Memory B cell (primary cell): Measurements from ENCODE around the gene CCDC74A.
"Not testable (repeated sequence)": the region's sequence is repeated elsewhere in the genome, so short reads cannot be mapped to it uniquely, and the experiment has no call there.

Experiments
- ATAC-seq: fragments of 150-1000 bp; cut with Tn5 transposase; 2 replicates; pipeline ENCODE4 v1.10.0; 2021; ENCODE audit warnings: low read depth, mild to moderate bottlenecking, moderate library complexity
- DNase-seq, 2 donors: peaks; one replicate each; pipeline ENCODE4 v3.0.0; 2022; ENCODE audit warnings: low spot score in 2 of 2
- H3K27ac Mint-ChIP-seq: one replicate; pipeline ENCODE4 v1.8.0; 2022; ENCODE audit warnings: mild to moderate bottlenecking, moderate library complexity, mixed read lengths
- H3K27me3 Mint-ChIP-seq: one replicate; pipeline ENCODE4 v1.8.0; 2022; ENCODE audit warnings: mixed read lengths
- H3K36me3 Mint-ChIP-seq: one replicate; pipeline ENCODE4 v1.8.0; 2022; ENCODE audit warnings: mild to moderate bottlenecking, mixed read lengths
- H3K4me1 Mint-ChIP-seq: one replicate; pipeline ENCODE4 v1.8.0; 2022; ENCODE audit warnings: mixed read lengths
- H3K4me3 Mint-ChIP-seq: one replicate; pipeline ENCODE4 v1.8.0; 2022; ENCODE audit warnings: mild to moderate bottlenecking, moderate library complexity, mixed read lengths
- H3K9me3 Mint-ChIP-seq: one replicate; pipeline ENCODE4 v1.8.0; 2022; ENCODE audit warnings: mixed read lengths

CCDC74A gene

GRCh38 chr2:131492015-131492417, 35.7 kb upstream of the CCDC74A start, which contains the start of gene MZT2A:
TSS of gene MZT2A (minus strand) at chr2:131492397. CDS start at chr2:131492376, 21 bp downstream.
- H3K4me3 Mint-ChIP-seq = peak within 1 kb of the TSS; percentile 97
- DNase-seq, ATAC-seq, H3K36me3 Mint-ChIP-seq, H3K9me3 Mint-ChIP-seq, H3K27me3 Mint-ChIP-seq: not testable (repeated sequence)
- peaks cover 22% of the 10 kb centered on the region for H3K4me1 Mint-ChIP-seq
- peak within 1 kb of the TSS; percentile 95 for H3K27ac Mint-ChIP-seq

GRCh38 chr2:131492418-131493198, 35.1 kb upstream of the CCDC74A start:
- peak; percentile 93 to 98 for DNase-seq
- peak overlapping the region; percentile 95 for H3K27ac Mint-ChIP-seq
- no peaks in the 10 kb centered on the region for H3K36me3 Mint-ChIP-seq
- ATAC-seq = peak; percentile 78
- H3K9me3 Mint-ChIP-seq = no peaks in the 10 kb centered on the region
- H3K27me3 Mint-ChIP-seq = no peaks in the 10 kb centered on the region
- peak overlapping the region; percentile 97 for H3K4me3 Mint-ChIP-seq
- peaks cover 22% of the 10 kb centered on the region for H3K4me1 Mint-ChIP-seq

- ATAC-seq = peak; percentile 21
- DNase-seq = no peak
- no peaks in the 10 kb centered on the region for H3K9me3 Mint-ChIP-seq
- peak overlapping the region; percentile 95 for H3K27ac Mint-ChIP-seq
- peak overlapping the region; percentile 97 for H3K4me3 Mint-ChIP-seq
- H3K36me3 Mint-ChIP-seq = peaks cover 5% of the 10 kb centered on the region
- H3K4me1 Mint-ChIP-seq = peaks cover 25% of the 10 kb centered on the region
- no peaks in the 10 kb centered on the region for H3K27me3 Mint-ChIP-seq
Observed at GRCh38 chr2:131493199-131493968, 34.3 kb upstream of the CCDC74A start.

- H3K9me3 Mint-ChIP-seq, H3K4me3 Mint-ChIP-seq, H3K27me3 Mint-ChIP-seq, ATAC-seq, H3K27ac Mint-ChIP-seq, DNase-seq, H3K36me3 Mint-ChIP-seq: not testable (repeated sequence)
- H3K4me1 Mint-ChIP-seq = peaks cover 13% of the 10 kb centered on the region
Observed at GRCh38 chr2:131495506-131495905, 32.2 kb upstream of the CCDC74A start.

GRCh38 chr2:131498321-131498973, 29.2 kb upstream of the CCDC74A start:
- H3K9me3 Mint-ChIP-seq, H3K4me3 Mint-ChIP-seq, H3K27me3 Mint-ChIP-seq, DNase-seq, H3K4me1 Mint-ChIP-seq, ATAC-seq: not testable (repeated sequence)
- H3K27ac Mint-ChIP-seq = peak overlapping the region; percentile 4
- peaks cover 17% of the 10 kb centered on the region for H3K36me3 Mint-ChIP-seq

GRCh38 chr2:131503587-131503986, 24.1 kb upstream of the CCDC74A start:
- not testable (repeated sequence) for H3K4me1 Mint-ChIP-seq, H3K9me3 Mint-ChIP-seq, DNase-seq, ATAC-seq, H3K4me3 Mint-ChIP-seq, H3K27me3 Mint-ChIP-seq, H3K27ac Mint-ChIP-seq
- H3K36me3 Mint-ChIP-seq = peaks cover 34% of the 10 kb centered on the region

GRCh38 chr2:131504082-131504750, 23.5 kb upstream of the CCDC74A start:
- DNase-seq, H3K4me3 Mint-ChIP-seq, H3K4me1 Mint-ChIP-seq, ATAC-seq, H3K27me3 Mint-ChIP-seq, H3K9me3 Mint-ChIP-seq, H3K27ac Mint-ChIP-seq: not testable (repeated sequence)
- peaks cover 34% of the 10 kb centered on the region for H3K36me3 Mint-ChIP-seq

GRCh38 chr2:131509615-131510014, 18.1 kb upstream of the CCDC74A start:
- peaks cover 17% of the 10 kb centered on the region for H3K4me1 Mint-ChIP-seq
- ATAC-seq = no peak

GRCh38 chr2:131511291-131511968, 16.3 kb upstream of the CCDC74A start:
- DNase-seq = not testable (repeated sequence)

More at GRCh38 chr2:131509615-131510014, 18.1 kb upstream of the CCDC74A start:
- no peak overlapping the region for H3K4me3 Mint-ChIP-seq
- H3K9me3 Mint-ChIP-seq = no peaks in the 10 kb centered on the region
- no peak overlapping the region for H3K27ac Mint-ChIP-seq
- no peak for DNase-seq
- H3K36me3 Mint-ChIP-seq = peaks cover 26% of the 10 kb centered on the region
- no peaks in the 10 kb centered on the region for H3K27me3 Mint-ChIP-seq

GRCh38 chr2:131511969-131512870, 15.5 kb upstream of the CCDC74A start:
- peak overlapping the region; percentile 71 for H3K27ac Mint-ChIP-seq
- H3K36me3 Mint-ChIP-seq = peaks cover 14% of the 10 kb centered on the region
- not testable (repeated sequence) for H3K4me3 Mint-ChIP-seq, H3K9me3 Mint-ChIP-seq, ATAC-seq, H3K27me3 Mint-ChIP-seq, DNase-seq
- H3K4me1 Mint-ChIP-seq = peaks cover 20% of the 10 kb centered on the region

More at GRCh38 chr2:131511291-131511968, 16.3 kb upstream of the CCDC74A start:
- not testable (repeated sequence) for H3K9me3 Mint-ChIP-seq, H3K27me3 Mint-ChIP-seq, H3K4me3 Mint-ChIP-seq, ATAC-seq
- Mint-ChIP-seq H3K27ac (peak overlapping the region; percentile 71), H3K4me1 (peaks cover 20% of the 10 kb centered on the region), H3K36me3 (peaks cover 19% of the 10 kb centered on the region)

- not testable (repeated sequence) for H3K27me3 Mint-ChIP-seq, H3K9me3 Mint-ChIP-seq, H3K4me3 Mint-ChIP-seq
- H3K4me1 Mint-ChIP-seq = peaks cover 20% of the 10 kb centered on the region
- peaks cover 14% of the 10 kb centered on the region for H3K36me3 Mint-ChIP-seq
- peak overlapping the region; percentile 75 for H3K27ac Mint-ChIP-seq
- peak in 1 of 2 donors; percentile 25 for DNase-seq
- ATAC-seq = peak; percentile 89
Observed at GRCh38 chr2:131514408-131515166, 13.1 kb upstream of the CCDC74A start.

GRCh38 chr2:131515235-131515634, 12.5 kb upstream of the CCDC74A start:
- Mint-ChIP-seq H3K36me3 (peaks cover 16% of the 10 kb centered on the region), H3K4me1 (peaks cover 20% of the 10 kb centered on the region), H3K27ac (peak overlapping the region; percentile 75)
- H3K27me3 Mint-ChIP-seq, H3K9me3 Mint-ChIP-seq, ATAC-seq, DNase-seq, H3K4me3 Mint-ChIP-seq: not testable (repeated sequence)
